ENCODE measurements around the gene NSMF.

NSMF gene, protein sequence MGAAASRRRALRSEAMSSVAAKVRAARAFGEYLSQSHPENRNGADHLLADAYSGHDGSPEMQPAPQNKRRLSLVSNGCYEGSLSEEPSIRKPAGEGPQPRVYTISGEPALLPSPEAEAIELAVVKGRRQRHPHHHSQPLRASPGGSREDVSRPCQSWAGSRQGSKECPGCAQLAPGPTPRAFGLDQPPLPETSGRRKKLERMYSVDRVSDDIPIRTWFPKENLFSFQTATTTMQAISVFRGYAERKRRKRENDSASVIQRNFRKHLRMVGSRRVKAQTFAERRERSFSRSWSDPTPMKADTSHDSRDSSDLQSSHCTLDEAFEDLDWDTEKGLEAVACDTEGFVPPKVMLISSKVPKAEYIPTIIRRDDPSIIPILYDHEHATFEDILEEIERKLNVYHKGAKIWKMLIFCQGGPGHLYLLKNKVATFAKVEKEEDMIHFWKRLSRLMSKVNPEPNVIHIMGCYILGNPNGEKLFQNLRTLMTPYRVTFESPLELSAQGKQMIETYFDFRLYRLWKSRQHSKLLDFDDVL

DNA sequence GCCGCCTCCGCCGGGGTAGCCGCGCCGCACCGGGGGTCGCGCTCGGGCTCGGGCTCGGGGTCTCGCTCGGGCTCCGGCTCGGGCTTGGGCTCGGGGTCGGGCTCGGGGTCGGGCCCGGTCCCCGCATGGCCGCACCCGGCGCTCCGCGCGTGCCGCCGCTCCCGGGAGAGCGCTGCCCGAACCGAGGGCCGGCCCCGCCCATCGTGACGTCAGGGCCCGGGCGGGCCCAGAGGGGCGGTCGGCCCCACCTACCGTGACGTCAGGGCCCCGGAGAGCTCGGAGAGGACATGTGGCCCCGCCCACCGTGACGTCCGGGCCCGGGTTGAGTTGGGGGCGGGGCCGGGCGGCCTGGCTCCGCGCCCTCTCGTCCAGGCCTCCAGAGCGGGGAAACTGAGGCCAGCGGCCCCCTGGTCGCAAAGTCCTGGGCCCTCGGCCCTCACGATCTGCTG is at the start of gene NSMF:
Gene NSMF, minus strand, starts transcription at position 183 of the 449 bp plus-strand sequence. CDS start 232 bp downstream, outside the sequence.
- peak; percentile 100 for DNase-seq (ENCODE audit: low spot score)

DNA sequence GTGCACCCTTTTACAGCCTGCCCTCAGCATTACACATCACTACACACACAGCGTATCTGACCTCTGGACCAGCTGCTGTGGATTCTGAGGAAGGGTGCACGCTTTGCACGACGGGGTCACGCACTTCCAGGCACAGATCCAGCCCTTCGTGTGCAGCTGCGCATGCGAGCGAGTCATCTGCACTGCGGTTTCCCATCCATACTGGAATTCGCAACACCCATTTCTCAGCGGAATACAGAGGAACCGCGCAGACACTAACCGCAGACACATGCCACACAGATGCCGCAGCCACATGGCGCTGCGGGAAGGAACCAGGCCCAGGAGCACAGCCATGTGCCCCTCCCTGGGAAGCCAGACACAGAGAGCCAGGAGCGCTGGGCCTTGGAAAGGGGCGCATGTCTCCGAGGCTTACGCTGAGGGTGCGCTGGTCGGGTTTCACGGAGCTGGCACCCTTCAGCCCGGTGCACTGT is 47.6 kb upstream of the NSMF start:
- peak; percentile 69 for DNase-seq (ENCODE audit: low spot score)

DNA sequence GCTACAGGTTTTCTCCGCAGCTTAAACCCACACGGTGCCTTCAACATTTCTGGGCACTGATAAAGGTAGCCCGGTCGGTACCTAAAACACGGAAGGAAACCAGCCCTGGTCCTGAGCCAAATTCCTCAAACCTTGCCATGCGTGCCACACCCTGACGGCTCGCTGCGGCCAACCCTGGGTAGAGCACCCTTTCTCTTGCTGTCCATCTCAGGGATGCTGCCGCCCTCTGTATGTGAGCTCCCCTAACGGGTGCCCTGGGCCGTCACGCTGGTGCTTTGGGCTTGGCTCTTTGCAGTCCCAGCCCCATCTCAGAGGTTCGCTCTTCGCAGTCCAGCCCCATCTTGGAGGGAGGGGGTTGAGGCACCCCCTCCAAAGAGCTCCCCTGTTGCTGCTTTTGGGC is 47.1 kb upstream of the NSMF start:
- DNase-seq (ENCODE audit: low spot score), result no peak

DNA sequence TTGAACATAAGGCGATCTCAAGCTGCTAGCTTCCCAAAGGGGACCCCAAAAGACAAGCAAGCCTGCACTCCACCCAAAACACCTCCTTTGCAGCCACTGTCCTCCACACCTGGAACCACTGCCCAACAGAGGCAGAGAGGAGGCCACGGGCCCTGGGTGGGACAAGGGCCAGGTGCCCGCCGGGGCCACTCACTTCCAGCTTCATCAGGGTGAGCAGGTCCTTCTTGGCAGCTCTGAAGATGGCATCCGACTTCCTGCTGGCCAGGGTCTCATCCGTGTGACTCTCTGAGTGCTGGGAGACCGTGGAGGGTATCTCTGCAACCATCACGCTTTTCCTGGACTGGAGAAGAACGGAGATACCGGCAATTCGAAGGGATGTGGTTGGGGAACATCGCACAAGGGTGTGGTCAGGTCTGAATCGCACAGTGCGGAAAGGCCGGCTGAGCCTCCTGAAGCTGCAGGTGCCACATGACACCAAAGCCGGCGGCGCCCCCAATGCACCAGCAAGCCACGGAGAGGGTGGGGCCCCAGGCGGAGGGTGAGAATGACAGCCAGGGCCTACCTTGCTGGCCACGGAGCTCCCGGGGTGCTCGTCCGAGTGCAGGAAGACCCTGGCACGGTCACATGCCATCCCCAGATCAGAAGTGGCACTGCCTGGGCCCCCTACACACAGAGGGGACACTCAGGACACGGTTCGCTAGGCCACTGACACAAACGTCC is 46.4 kb upstream of the NSMF start:
- no peak for DNase-seq (ENCODE audit: low spot score)

DNA sequence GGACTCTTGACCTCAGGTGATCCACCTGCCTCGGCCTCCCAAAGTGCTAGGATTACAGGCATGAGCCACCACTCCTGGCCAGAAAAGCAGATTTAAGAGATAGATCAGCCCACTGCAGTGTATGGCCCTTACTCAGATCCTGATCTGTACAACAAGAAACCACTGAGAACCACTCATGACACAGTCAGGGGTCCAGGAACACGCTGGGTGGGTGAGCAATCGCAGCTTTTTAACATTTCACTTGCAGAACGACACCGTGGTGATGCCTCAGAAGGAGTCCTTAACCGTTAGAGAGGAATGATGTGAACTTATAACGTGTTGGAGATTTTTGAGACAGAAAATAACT is 45.3 kb upstream of the NSMF start:
- no peak for DNase-seq (ENCODE audit: low spot score)

DNA sequence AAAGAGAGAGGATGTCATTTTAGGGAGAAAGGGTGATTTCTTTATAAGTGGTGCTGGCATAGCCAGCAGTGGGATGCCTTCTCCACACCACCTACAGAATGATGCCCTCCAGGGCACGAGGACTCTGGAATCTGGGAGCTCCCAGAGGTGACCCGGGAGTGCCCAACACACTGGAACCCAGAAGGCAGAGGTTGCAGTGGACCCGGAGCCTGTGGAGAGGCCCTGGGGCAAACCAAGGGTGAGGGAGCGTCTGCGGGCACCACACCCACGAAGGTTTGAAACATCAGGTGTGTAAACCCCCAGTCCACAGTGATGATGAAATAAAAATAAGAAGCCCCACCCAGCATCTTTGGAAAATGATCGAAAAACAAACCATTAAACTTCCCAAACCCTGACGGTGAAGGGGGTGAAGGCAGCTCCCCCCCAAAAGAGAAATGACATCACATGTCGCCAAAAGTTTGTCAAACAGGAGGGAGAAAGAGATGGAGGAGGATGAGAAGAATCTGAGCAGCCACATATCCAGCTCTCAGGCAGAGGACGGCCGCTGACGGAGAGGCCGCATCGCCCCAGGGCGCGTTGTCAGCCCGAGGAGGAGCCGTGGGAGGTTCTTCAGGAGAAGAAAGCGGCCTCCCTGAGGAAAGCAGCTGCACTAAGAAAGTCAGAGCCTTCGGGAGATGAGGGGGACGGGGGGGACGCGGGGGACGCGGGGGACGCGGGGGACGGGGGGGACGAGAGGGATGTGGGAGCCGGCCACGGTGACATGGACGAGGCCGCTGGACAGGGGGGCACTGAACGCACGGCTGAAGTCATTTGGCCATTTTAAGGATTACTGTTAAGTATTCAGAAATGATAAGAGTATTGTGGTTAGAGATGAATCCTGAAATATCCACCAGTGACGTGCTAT is 43.1 kb upstream of the NSMF start:
- DNase-seq (ENCODE audit: low spot score), result peak; percentile 30

DNA sequence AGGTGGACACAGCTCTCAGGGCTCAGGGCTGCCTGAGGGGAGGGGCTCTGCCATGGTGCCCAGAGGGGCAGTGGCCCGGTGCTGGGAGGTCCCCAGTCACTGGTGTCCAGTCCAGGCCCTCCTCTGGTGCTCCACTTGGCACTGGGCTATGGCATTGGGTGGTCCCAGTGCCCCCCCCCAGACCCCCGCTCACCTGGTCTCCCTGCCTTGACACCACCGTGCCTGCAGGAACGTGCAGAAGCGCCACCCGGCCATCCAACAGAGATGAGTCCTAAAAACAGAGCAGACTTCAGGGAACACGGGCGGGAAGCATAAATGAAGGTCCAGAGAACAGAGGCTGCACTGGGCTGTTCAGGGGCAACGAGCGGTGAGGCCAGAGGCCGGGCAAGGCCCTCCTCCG is 42.3 kb upstream of the NSMF start:
- DNase-seq (ENCODE audit: low spot score), result no peak

DNA sequence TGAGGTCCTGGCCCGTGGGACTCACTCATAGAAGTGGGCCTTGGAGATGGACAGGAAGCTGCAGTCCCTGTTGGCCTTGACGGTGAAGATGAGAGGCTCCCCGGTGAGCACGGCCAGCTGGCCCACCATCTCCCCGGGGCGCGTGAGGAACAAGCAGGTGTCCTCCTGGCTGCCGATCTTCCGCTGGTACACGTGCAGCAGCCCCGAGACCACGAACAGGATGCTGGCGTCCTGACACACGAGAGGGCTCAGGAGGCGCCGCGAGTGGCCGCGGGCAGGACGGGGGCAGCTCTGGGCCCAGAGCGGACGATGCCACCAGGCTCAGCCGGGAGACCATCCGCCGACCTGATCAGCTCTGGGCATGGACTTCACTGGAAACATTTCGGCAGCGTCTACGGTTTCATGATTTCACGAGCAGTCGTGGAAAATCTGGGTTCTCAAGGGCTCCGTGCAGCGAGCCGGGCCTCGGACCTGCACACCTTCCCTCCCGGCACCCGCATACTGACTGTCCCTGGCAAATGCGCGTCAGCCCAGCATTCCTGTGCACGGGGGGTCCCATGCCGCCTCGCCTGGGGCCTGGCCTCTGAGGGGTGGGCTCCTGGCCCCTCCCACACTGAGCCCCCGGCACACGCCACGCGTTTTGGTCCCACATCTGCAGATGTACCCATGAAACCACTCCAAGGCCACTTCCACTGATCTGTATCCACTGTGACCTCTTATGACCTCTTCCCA is 41.7 kb upstream of the NSMF start:
- DNase-seq (ENCODE audit: low spot score), result no peak

DNA sequence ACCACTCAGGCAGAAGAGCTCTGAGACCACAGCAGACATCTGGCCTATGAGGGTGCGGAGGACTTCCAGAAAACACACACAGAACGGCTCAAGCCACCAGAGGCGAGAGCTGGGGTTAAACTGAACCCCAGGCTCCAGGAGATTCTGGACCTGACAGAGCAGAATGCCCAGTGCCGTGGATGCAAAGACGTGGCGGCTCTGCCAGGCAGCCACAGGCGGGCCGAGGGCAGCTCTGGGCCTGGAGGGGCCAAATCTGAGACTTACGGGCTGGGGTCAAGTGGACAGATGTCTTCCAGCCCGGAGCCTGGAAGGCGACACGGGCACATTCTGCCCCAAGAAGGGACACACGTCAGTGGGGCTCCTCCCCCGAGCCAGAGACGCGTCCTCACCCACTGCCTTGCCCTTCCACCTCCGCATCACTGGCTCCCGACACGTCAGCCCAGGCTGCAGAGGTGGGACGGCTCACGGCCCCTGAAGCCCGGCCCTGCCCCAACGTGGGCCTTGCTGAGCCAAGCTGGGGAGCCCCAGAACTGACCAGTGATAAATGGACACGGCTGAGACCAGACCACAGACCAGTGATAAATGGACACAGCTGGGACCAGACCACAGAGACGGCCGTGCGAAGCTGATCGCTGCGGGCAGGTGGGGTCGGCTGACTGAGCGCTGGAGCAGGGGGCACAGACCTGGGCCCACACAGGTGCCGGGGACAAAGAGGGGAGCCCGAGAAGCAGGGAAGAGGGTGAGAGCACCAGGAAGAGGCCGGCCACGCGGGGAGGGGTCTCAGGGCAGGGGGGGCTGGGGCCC is 40.9 kb upstream of the NSMF start:
- DNase-seq (ENCODE audit: low spot score), result no peak

DNA sequence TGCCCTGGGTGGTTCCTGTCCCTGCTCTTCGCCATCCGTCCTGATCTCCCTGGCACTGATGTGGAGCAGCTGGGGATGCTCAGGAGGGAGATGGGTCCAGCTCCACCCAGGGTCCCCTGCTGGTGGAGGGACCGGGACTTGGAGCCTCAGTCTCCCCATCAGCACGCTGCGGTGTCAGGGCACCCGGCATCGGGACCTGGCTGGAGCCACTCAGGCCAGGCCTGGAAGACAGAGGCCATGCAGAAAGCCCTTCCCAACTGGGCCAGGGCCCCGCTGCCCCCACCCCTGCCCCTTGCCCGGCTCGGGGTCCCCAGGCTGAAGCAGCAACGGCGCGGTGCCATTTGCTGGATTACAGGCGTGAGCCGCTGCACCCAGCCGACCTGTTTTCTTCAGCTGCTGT is 40.3 kb upstream of the NSMF start:
- DNase-seq (ENCODE audit: low spot score), result no peak

DNA sequence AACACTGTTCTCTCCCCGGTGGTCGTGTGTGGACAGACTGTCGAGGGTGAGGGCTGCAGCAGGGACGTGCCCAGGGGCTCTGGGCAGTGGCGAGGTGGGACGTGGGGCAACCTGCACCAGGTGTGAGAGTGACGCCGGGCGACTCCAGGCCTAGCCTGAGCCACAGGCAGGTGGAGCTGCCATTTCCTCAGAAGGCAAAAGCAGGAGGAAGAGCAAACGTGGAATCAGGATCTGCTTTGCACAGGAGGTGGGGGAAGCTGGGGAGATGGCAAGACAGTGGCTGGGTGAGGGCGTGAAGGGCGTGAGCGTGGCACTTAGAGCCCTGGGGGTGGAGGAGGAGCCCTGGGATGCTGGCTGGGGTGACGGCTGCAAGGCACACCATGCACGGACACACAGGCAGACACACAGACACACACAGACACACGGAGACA is 39.6 kb upstream of the NSMF start:
- no peak for DNase-seq (ENCODE audit: low spot score)

DNA sequence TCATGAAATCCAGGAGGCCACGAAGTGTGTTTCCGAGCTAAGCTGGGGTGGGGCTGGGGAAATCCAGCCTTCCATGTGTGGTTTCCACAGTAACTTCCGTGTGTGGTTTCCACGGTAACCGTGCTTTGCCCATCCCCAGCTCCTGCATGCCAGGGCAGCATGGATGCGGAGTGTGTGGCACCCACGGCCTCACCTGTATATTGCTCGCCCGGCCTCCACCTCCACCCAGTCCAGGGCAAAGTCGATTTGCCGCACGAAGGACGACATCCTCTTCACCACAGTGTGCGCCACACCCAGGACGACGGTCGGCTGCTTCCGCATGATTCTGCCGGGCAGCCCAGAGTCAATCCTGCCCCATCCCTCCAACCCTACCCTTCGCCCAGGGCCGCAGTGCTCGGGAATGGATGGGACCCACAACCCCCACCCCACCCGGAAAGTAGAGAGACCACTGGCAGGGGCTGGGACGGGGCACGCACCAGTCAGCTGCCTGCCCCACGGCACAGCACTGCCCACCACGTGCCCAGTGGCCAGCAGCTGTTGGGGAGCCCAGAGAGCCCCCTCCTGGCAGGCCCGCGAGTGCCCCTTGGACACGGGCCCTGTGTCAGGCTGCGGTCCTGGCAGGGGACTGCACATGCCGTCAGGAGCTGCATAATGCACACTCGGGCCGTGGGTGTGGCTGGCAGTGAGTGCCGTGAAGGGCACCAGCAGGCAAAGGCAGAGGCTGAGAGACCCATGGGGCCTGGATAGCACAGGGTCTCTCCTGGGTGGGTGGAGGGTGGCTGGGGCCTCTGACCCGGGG is 39.0 kb upstream of the NSMF start:
- no peak for DNase-seq (ENCODE audit: low spot score)

DNA sequence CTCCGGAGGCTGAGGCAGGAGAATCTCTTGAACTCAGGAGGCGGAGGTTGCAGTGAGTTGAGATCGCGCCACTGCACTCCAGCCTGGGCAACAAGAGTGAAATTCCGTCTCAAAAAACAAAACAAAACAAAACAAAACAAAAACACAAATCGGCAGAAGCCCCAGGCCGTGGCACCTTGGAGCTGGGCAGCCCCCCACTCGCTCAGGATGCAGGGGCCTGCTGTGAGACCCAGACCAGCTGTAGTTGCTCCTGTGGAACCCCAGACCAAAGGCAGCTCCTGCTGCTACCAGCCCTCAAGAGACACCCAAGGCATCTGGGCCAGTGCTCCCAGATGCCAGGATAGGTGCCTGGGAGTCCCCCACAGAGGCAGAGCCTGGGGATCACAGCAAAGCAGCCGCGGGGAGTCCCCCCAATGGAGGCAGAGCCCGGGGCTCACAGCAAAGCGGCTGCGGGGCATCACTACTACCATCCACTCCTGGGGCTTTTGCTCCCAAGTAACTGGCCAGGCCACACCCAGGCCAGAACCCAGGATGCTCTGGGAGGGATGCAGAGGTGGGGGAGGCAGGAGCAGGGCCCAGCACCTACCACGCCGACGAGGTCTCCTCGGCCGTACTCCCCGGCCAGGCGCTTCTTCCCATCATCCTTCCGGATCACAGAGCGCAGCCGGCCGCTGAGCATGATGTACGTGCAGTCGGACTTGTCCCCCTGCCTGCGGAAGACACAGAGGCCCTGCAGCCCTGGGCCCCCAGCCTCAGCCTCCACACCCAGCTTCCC is 37.7 kb upstream of the NSMF start:
- DNase-seq (ENCODE audit: low spot score), result no peak

DNA sequence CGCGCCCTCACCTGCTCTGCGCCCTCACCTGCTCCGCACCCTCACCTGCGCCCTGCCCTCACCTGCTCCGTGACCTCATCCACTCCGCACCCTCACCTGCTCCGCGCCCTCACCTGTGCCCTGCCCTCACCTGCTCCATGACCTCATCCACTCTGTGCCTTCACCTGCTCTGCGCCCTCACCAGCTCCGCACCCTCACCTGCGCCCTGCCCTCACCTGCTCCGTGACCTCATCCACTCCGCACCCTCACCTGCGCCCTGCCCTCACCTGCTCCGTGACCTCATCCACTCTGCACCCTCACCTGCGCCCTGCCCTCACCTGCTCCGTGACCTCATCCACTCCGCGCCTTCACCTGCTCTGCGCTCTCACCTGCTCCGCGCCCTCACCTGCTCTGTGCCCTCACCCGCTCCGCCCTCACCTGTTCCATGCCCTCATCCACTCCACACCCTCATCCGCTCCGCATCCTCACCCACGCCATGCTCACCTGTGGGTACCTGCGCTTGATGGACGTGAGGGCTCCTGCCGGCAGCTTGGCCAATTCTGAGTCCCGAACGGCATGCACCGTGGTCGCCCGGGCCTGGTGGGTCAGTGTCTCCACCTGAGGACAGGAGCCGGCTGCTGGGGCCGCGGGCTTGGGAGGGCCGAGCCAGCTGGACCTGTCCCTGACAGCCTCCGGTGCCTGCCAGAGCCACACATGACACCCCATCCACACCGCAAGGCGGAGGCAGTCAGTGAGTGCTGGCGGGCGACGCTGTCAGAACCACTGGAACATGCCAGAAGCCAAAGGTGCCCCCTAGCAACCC is 35.6 kb upstream of the NSMF start:
- no peak for DNase-seq (ENCODE audit: low spot score)

DNA sequence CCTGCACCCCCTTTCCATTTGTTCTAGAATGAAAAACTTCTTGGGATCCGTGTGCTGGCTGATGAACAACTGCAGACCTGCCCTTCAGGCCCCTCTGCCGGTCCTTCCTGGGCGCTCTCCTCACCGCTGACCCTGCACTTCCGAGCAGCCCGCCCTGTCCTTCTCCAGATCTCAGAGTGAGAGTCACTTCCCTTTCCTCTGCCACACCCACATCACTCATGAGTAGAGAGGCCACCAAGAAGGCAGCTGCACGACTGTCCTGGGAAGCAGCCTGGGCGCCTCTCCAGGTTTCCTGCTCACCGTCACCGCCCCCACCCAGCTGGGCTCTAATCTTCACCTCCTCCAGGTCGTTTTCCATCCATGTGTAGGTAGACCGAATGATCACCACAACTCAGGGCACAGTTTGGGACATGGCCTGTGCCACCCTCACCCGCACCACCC is 35.0 kb upstream of the NSMF start:
- no peak for DNase-seq (ENCODE audit: low spot score)

DNA sequence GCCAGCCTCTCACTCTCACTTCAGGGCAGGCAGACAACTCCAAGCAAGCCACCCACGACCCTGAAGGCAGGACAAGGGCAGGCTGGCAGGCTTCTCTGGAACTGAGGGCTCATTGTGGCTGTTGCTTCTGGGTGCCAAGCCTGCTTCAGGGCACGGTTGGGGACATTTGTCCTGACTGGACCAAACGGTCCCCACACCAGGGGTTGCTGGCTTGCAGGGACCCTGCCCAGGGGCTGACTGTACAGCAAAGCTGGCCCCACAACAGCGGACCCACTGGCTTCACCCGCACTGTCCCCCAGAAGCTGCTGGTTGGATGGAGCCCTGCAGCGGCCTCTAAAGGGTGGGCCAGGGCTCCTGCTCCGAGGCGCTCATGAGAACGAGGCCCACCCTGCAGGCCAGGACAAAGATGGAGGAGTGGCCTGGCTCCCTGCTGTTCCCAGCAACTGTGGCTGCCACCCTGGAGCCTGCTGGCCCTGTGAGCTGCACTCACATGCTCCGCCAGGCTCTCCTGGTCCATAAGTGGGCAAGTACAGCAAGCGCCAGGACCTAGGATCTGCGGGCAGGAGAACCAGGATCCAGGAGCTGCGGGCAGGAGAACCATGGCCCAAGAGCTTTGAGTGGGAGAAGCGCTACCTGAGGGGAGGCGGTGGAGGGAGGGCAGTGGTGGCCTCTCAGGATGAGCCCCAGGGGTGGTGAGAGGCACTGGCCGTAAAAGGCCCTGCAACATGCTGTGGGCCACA is 34.4 kb upstream of the NSMF start:
- DNase-seq (ENCODE audit: low spot score), result no peak

Data from AG08395 (cell line).